Measurements from ENCODE around the gene SRD5A1.

- TF ChIP-seq CTCF (IDR thresholded peaks at IDR 0.05), result no peak
- TF ChIP-seq EP300 (IDR thresholded peaks at IDR 0.05; ENCODE audit: low read depth), result no peak
These were observed 65.5 kb downstream of the SRD5A1 start for GRCh38 chr5:6698696-6699095.

Data from transverse colon (tissue), 3 donors.